Keratinocyte (primary cell): ENCODE measurements around the gene DCHS2.

Experiments used
- CTCF ChIP-seq, 3 experiments: IDR thresholded peaks in 1 of 3; conservative IDR thresholded peaks in 1 of 3; optimal IDR thresholded peaks in 1 of 3; 2 replicates in 2 of 3; 3 replicates in 1 of 3; pipeline versions ENCODE3 to v1.5.1; 2011; ENCODE audit warnings: low read length in 3 of 3, mild to moderate bottlenecking in 3 of 3, moderate library complexity in 2 of 3, control low read depth in 1 of 3, inconsistent platforms in 1 of 3; ENCODE audit not compliant: insufficient read depth in 2 of 3; ENCODE audit errors: extremely low read depth in 1 of 3
- EZH2 ChIP-seq: IDR thresholded peaks from one replicate; pipeline ENCODE4 v1.6.1; 2012; ENCODE audit warnings: inconsistent platforms, mild to moderate bottlenecking, low read length, moderate library complexity

- no peak for TF ChIP-seq CTCF (optimal IDR thresholded peaks at IDR 0.05 in 1 of 3, IDR thresholded peaks at IDR 0.05 in 1 of 3, conservative IDR thresholded peaks at IDR 0.05 in 1 of 3; ENCODE audit: extremely low read depth in 1 of 3, insufficient read depth in 2 of 3, low read length in 3 of 3)
- TF ChIP-seq EZH2, result no peak
Measured at GRCh38 chr4:154307451-154307850, 184.1 kb downstream of the DCHS2 start.
